ENCODE measurements around the gene PCDHGC5.

Gene PCDHGC5

DNA sequence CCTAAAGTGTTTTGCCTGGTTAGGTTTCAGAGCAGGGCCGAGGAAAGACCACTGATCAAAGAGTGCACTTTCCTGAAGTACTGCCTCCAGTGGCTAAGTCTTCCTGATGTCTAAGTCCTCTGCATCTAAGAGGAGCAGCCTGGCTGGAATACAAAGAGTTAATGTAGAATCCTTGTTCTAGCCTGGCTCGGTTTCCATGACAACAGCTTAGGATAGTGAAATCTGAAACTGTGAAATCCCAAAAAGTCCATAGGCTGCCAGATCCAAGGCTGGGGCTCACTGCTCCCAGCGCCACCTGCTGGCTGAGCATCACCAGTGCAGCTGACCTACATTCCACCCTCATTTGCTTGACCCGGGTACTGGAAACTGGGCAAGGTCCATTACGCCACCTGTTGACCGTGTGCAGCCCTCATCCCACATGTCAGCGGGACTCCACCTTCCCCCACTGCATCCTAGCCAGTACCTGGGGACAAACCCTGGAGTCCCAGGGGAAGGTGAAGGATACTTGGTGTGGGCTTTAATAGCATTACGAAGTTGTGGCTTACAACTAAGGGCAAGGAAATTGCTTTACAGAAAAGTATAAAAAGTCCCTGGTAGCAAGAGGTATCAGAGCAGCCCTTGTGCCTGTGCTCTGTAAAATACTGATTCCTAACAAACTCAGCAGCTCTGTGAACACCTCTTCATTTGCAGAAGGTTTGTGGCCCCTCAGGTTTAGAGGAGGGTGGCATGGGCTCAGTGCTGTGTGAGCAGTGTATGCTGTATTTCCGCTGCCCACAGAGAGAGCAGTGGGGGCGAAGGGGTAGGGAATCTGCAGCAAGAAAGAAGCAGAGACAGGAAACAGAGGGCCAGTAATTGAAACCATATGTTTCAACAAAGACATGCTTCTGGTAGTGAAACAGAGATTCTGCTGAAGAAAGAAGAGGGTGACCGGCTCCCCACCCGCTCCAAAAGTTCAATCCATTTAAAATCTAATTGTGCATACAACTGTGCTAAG, 36.0 kb downstream of the PCDHGC5 start:
- no peak overlapping the region for H3K4me3 ChIP-seq (replicated peaks; ENCODE audit: low read depth, low read length)
- peak; percentile 62 for DNase-seq (ENCODE audit: extremely low read depth, insufficient read length)
- TF ChIP-seq, protein P1, sequence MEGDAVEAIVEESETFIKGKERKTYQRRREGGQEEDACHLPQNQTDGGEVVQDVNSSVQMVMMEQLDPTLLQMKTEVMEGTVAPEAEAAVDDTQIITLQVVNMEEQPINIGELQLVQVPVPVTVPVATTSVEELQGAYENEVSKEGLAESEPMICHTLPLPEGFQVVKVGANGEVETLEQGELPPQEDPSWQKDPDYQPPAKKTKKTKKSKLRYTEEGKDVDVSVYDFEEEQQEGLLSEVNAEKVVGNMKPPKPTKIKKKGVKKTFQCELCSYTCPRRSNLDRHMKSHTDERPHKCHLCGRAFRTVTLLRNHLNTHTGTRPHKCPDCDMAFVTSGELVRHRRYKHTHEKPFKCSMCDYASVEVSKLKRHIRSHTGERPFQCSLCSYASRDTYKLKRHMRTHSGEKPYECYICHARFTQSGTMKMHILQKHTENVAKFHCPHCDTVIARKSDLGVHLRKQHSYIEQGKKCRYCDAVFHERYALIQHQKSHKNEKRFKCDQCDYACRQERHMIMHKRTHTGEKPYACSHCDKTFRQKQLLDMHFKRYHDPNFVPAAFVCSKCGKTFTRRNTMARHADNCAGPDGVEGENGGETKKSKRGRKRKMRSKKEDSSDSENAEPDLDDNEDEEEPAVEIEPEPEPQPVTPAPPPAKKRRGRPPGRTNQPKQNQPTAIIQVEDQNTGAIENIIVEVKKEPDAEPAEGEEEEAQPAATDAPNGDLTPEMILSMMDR (IDR thresholded peaks at IDR 0.05; ENCODE audit: insufficient read depth, low read length, poor library complexity, severe bottlenecking), result peak; percentile 99
- peaks cover 16% of the 10 kb centered on the region for H3K36me3 ChIP-seq (ENCODE audit: control insufficient read depth, insufficient read depth, low read length)
- no peaks in the 10 kb centered on the region for H3K27me3 ChIP-seq (replicated peaks; ENCODE audit: control insufficient read depth, insufficient read depth, low read length)

DNA sequence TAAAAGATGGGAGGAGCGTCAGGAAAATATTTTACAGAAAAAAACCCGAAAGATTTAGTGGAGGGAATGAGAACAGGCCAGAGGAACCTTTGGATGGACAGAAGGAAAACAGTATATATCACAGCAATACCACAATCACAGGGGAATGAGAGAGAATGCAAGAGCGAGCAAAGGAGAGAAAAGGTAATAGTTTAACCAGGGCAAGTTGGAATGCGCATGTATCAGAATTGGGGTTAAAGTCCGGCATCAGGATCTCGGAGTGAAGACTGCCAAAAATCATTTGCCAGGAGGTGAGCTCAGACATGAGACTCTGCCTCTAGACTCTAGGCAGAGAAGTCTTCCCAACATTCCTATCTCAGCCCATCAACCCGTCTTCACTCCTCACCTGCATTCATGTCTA, 36.8 kb downstream of the PCDHGC5 start:
- H3K27me3 ChIP-seq (replicated peaks; ENCODE audit: control insufficient read depth, insufficient read depth, low read length), result no peaks in the 10 kb centered on the region
- TF ChIP-seq, protein P1 (IDR thresholded peaks at IDR 0.05; ENCODE audit: insufficient read depth, low read length, poor library complexity, severe bottlenecking), result no peak
- H3K4me3 ChIP-seq (replicated peaks; ENCODE audit: low read depth, low read length), result no peak overlapping the region
- DNase-seq (ENCODE audit: extremely low read depth, insufficient read length), result no peak
- H3K36me3 ChIP-seq (ENCODE audit: control insufficient read depth, insufficient read depth, low read length), result peaks cover 13% of the 10 kb centered on the region

DNA sequence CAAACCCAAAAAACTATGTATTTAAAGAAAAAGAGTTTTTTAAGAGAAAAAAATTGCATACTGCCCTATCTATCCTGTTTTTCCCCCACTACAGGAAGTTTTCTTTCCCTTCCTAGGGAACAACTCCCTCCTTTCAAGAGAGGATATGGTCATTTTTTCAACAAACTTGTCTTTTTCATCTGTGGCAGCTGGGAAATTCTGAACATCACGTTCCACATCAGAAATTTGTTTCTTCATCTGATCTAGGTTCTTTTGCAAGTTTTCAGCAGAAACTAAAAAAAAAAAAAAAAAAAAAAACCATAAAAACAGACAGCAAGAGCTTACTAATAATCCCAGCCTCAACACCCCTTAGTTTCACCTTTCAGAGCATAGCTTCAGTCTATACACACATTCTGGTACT, 38.5 kb downstream of the PCDHGC5 start:
- TF ChIP-seq, protein P1 (IDR thresholded peaks at IDR 0.05; ENCODE audit: insufficient read depth, low read length, poor library complexity, severe bottlenecking), result no peak

DNA sequence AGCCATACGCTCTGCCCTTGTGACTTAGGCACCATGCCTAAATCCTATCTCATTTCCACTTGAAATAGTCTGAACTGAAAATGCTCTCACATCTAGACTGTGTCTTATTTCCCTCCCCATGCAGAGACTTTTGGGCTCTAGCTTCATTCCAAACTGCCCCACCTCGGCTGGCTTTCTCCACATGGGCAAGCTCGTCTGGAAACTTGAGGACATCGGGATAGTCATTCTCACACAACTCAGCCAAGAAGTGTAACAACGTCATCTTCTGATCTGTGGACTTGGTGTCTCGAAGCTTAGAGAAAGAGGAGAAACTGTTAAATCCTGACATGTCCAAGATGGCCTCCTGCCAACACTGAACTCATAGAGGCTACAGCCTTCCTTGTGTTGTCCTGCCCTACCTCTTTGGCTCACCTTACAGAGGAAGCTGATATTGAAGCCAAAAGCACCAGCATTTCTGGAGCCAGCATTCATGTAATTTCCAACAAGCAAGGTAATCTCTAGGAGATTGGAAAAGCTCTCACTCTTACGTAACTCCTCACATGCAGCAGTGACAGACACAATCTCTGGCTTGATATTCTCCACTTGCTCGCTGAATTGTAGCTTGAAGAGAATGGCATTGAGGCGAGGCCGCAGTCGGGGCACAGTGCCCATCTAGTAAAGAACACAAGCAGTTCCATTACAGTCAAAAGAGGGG, 39.6 kb downstream of the PCDHGC5 start:
- Histone ChIP-seq H3K27me3 (replicated peaks; ENCODE audit: control insufficient read depth, insufficient read depth, low read length) (no peaks in the 10 kb centered on the region), H3K36me3 (ENCODE audit: control insufficient read depth, insufficient read depth, low read length) (peaks cover 7% of the 10 kb centered on the region), H3K4me3 (replicated peaks; ENCODE audit: low read depth, low read length) (no peak overlapping the region)
- TF ChIP-seq, protein P1 (IDR thresholded peaks at IDR 0.05; ENCODE audit: insufficient read depth, low read length, poor library complexity, severe bottlenecking), result no peak
- DNase-seq (ENCODE audit: extremely low read depth, insufficient read length), result no peak

More for the DNA sequence above, 38.5 kb downstream of the PCDHGC5 start:
- peaks cover 10% of the 10 kb centered on the region for H3K36me3 ChIP-seq (ENCODE audit: control insufficient read depth, insufficient read depth, low read length)
- DNase-seq (ENCODE audit: extremely low read depth, insufficient read length), result no peak
- no peak overlapping the region for H3K4me3 ChIP-seq (replicated peaks; ENCODE audit: low read depth, low read length)
- no peaks in the 10 kb centered on the region for H3K27me3 ChIP-seq (replicated peaks; ENCODE audit: control insufficient read depth, insufficient read depth, low read length)

DNA sequence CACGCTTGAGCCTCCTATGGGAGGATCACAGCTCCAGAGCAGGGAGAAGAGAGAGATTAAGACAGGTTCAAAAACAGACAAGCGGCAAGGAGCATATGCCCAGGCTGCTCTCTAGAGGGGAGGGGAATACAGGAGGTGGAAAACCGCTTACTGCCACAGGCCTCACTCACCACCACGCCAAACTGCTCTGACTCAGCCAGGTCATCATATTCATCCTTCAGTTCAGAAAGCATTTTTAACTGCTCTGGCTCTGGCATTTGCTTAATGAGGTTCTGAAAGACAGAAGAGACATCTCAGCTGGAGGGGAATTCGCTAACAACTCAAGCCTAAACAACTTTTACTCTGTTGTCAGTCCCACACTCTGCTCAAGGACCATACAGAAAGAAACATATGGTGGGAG, 40.1 kb downstream of the PCDHGC5 start:
- Histone ChIP-seq H3K27me3 (replicated peaks; ENCODE audit: control insufficient read depth, insufficient read depth, low read length) (no peaks in the 10 kb centered on the region), H3K4me3 (replicated peaks; ENCODE audit: low read depth, low read length) (no peak overlapping the region), H3K36me3 (ENCODE audit: control insufficient read depth, insufficient read depth, low read length) (peaks cover 8% of the 10 kb centered on the region)
- DNase-seq (ENCODE audit: extremely low read depth, insufficient read length), result peak; percentile 41
- TF ChIP-seq, protein P1 (IDR thresholded peaks at IDR 0.05; ENCODE audit: insufficient read depth, low read length, poor library complexity, severe bottlenecking), result no peak
